Loucy (cell line): ENCODE measurements around the gene ABHD11.

ENCODE experiments used
- H2AFZ ChIP-seq: fragments of 200-600 bp; sonication (generic); 2 replicates; pipeline ENCODE4 v1.6.0; 2016; ENCODE audit warnings: antibody characterized with exemption, mild to moderate bottlenecking, low read length, moderate library complexity
- H3F3A ChIP-seq: fragments of 200-600 bp; 2 replicates; pipeline ENCODE4 v1.6.0; 2016; ENCODE audit warnings: antibody characterized with exemption, low read depth, mild to moderate bottlenecking
- H3K27me3 ChIP-seq: fragments of 200-600 bp; sonication (generic); 2 replicates; pipeline ENCODE4 v1.6.1; 2014; ENCODE audit warnings: low read length, mild to moderate bottlenecking; ENCODE audit not compliant: insufficient read depth, poor library complexity, severe bottlenecking
- H3K36me3 ChIP-seq: fragments of 200-600 bp; sonication (generic); 2 replicates; pipeline ENCODE4 v1.6.1; 2016; ENCODE audit warnings: low read length; ENCODE audit not compliant: insufficient read depth
- H3K4me1 ChIP-seq: fragments of 200-600 bp; sonication (generic); 2 replicates; pipeline ENCODE4 v1.5.1; 2014; ENCODE audit warnings: low read length, mild to moderate bottlenecking; ENCODE audit not compliant: insufficient read depth, poor library complexity, severe bottlenecking
- H3K4me2 ChIP-seq: fragments of 200-600 bp; sonication (generic); 2 replicates; pipeline ENCODE4 v1.6.0; 2014; ENCODE audit warnings: antibody characterized with exemption, low read length, low read depth, mild to moderate bottlenecking; ENCODE audit not compliant: poor library complexity, severe bottlenecking
- H3K4me3 ChIP-seq: fragments of 200-600 bp; sonication (generic); 2 replicates; pipeline ENCODE4 v1.5.1; 2014; ENCODE audit warnings: low read length, mild to moderate bottlenecking, mixed read lengths; ENCODE audit not compliant: poor library complexity, severe bottlenecking
- H3K79me2 ChIP-seq: fragments of 200-600 bp; sonication (generic); 2 replicates; pipeline ENCODE4 v1.6.1; 2014; ENCODE audit warnings: low read length; ENCODE audit not compliant: insufficient read depth
- H3K9ac ChIP-seq: fragments of 200-600 bp; sonication (generic); 2 replicates; pipeline ENCODE4 v1.6.0; 2014; ENCODE audit warnings: mild to moderate bottlenecking, low read depth, low read length, moderate library complexity; ENCODE audit not compliant: poor library complexity, severe bottlenecking
- H3K9me2 ChIP-seq: fragments of 200-600 bp; sonication (generic); replicated peaks from 2 replicates; pipeline ENCODE4 v1.6.1; 2016; ENCODE audit warnings: low read depth, low read length, mixed read lengths
- H3K9me3 ChIP-seq: fragments of 200-600 bp; sonication (generic); 2 replicates; pipeline ENCODE4 v1.6.1; 2014; ENCODE audit warnings: mild to moderate bottlenecking, antibody characterized with exemption, low read length, low read depth; ENCODE audit not compliant: insufficient read depth
- H4K20me1 ChIP-seq: fragments of 200-600 bp; sonication (generic); 2 replicates; pipeline ENCODE4 v1.6.0; 2014; ENCODE audit warnings: antibody characterized with exemption, low read length, mild to moderate bottlenecking; ENCODE audit not compliant: insufficient read depth, poor library complexity, severe bottlenecking
- EZH2phosphoT487 ChIP-seq: fragments of 200-600 bp; IDR thresholded peaks from 2 replicates; pipeline ENCODE4 v1.6.1; 2018; ENCODE audit warnings: antibody characterized with exemption, mild to moderate bottlenecking, moderate library complexity, borderline replicate concordance
- TF ChIP-seq, protein P1 (sequence below): fragments of 200-600 bp; sonication (generic); conservative IDR thresholded peaks from 2 replicates; pipeline ENCODE4 v1.5.1; 2014; ENCODE audit warnings: mild to moderate bottlenecking, antibody characterized with exemption, low read length

Gene ABHD11

DNA sequence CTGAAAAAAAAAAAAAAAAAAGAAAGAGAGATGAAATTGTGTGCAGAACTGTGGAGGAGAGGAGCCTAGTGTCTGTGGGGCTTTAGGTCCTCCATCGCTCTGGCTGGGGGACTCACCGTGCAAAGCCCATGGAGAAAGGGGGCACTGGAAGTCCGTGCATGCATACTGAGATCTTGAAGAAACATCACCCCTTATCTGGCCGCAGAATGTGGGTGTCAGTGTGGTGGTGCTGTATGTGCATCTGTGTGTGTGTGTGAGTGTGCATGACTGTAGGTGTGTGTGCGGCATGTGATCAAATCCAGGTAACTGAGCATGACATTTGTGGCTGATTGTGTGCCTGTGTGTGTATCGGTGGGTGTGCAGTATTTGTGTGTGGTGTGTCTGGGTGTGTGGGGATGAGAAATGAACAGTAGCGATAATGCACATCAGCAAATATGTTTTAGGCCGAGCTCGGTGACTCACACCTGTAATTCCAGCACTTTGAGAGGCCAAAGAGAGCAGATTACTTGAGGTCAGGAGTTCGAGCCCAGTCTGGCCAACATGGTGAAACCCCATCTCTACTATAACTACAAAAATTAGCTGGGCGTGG is 40.3 kb upstream of the ABHD11 start:
- Histone ChIP-seq H3K79me2 (no peaks in the 10 kb centered on the region), H3K27me3 (no peaks in the 10 kb centered on the region), H3K4me1 (peaks cover 3% of the 10 kb centered on the region), H3K36me3 (no peaks in the 10 kb centered on the region), H3K4me2 (no peak overlapping the region), H2AFZ (no peak overlapping the region), H3K9me2 (no peaks in the 10 kb centered on the region), H3F3A (no peaks in the 10 kb centered on the region), H3K9me3 (no peaks in the 10 kb centered on the region), H3K4me3 (no peak overlapping the region), H4K20me1 (no peaks in the 10 kb centered on the region), H3K9ac (no peak overlapping the region)
- TF ChIP-seq EZH2phosphoT487: no peak
- TF ChIP-seq, protein P1, sequence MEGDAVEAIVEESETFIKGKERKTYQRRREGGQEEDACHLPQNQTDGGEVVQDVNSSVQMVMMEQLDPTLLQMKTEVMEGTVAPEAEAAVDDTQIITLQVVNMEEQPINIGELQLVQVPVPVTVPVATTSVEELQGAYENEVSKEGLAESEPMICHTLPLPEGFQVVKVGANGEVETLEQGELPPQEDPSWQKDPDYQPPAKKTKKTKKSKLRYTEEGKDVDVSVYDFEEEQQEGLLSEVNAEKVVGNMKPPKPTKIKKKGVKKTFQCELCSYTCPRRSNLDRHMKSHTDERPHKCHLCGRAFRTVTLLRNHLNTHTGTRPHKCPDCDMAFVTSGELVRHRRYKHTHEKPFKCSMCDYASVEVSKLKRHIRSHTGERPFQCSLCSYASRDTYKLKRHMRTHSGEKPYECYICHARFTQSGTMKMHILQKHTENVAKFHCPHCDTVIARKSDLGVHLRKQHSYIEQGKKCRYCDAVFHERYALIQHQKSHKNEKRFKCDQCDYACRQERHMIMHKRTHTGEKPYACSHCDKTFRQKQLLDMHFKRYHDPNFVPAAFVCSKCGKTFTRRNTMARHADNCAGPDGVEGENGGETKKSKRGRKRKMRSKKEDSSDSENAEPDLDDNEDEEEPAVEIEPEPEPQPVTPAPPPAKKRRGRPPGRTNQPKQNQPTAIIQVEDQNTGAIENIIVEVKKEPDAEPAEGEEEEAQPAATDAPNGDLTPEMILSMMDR: no peak

DNA sequence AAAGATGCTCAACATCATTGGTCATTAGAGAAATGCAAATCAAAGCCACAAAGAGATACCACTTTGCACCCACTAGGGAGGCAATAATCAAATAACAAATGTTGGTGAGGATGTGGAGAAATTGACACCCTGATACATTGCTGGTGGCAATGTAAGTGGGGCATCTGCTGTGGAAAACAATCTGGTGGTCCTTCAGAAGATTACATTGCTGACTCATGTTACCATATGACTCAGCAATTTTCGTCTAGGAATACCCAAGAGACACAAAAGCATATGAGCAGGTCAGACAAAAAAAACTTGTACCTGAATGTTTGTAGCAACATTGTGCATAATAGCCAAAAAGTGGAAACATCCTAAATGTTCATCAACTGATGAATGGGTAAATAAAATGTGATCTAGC is 36.3 kb upstream of the ABHD11 start:
- no peaks in the 10 kb centered on the region for H3K36me3 ChIP-seq
- H3K27me3 ChIP-seq: no peaks in the 10 kb centered on the region
- no peaks in the 10 kb centered on the region for H3K9me3 ChIP-seq
- peaks cover 3% of the 10 kb centered on the region for H3K4me1 ChIP-seq
- no peaks in the 10 kb centered on the region for H3K9me2 ChIP-seq
- no peaks in the 10 kb centered on the region for H3F3A ChIP-seq
- H3K9ac ChIP-seq: no peak overlapping the region
- H4K20me1 ChIP-seq: no peaks in the 10 kb centered on the region
- no peak overlapping the region for H2AFZ ChIP-seq
- TF ChIP-seq, protein P1: no peak
- no peak for TF ChIP-seq EZH2phosphoT487
- H3K79me2 ChIP-seq: no peaks in the 10 kb centered on the region
- no peak overlapping the region for H3K4me3 ChIP-seq
- H3K4me2 ChIP-seq: no peak overlapping the region

DNA sequence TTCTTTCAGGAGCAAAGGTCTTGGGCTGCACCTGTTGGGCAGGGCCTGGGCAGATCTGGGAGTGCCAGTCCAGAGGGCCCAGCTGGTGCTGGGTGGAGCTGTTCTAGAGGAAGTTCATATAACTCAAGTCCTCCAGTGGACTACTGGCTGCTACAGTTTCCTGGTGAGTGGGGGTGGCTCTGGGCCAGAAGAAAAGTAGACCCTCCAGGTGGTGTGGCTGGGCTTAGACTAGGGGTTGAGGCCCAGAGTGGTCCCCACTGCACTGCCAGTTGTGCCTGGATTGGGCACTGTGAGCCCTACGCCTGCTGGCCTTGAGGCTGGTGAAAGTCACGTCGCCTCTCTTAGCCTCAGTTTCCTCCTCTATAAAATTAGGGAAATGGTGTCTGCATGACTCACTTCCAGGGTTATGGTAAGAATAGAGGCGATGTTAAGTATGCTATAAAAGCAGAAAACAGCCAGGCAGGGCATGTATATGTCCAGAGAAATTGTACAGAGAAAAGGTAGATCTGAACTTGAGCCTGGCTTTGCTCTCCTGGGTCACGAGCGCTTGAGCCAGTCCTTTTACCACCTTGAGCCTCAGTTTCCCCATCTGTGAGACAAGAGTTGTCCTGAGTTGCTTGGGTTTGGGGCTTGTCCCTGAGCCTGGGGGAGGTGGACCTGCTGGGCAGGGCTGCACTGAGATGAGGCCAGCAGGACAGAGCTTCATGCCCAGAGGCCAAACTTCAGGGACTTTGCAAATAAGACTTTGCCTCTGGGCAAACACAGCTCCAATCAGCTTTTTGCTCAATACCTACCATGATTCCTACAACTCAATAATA is 35.3 kb upstream of the ABHD11 start:
- peaks cover 3% of the 10 kb centered on the region for H3K4me1 ChIP-seq
- H3K36me3 ChIP-seq: no peaks in the 10 kb centered on the region
- H3K27me3 ChIP-seq: no peaks in the 10 kb centered on the region
- H3K4me3 ChIP-seq: no peak overlapping the region
- no peaks in the 10 kb centered on the region for H3K9me2 ChIP-seq
- 0 out of 2 replicates have a peak overlapping the region, but pooled peaks have one; percentile 46 for H2AFZ ChIP-seq
- TF ChIP-seq, protein P1: no peak
- no peak for TF ChIP-seq EZH2phosphoT487
- H3K9me3 ChIP-seq: no peaks in the 10 kb centered on the region
- H3K4me2 ChIP-seq: peak overlapping the region; percentile 18
- no peaks in the 10 kb centered on the region for H4K20me1 ChIP-seq
- no peak overlapping the region for H3K9ac ChIP-seq
- no peaks in the 10 kb centered on the region for H3F3A ChIP-seq
- H3K79me2 ChIP-seq: no peaks in the 10 kb centered on the region
